SU-DHL-6 (cell line): Measurements from ENCODE around the gene ZNF770.
A peak's percentile ranks its signal among the peaks of the same experiment; 100 is the strongest.

Experiments
- H2AFZ ChIP-seq: fragments of 200-600 bp; sonication (generic); 2 replicates; pipeline ENCODE4 v1.6.1; 2014; ENCODE audit warnings: low read depth, mild to moderate bottlenecking, moderate library complexity, mixed read lengths, antibody characterized with exemption, low read length; ENCODE audit not compliant: severe bottlenecking
- H3F3A ChIP-seq: fragments of 200-600 bp; shearing (Covaris generic); 2 replicates; pipeline ENCODE4 v1.6.0; 2016; ENCODE audit warnings: antibody characterized with exemption, mild to moderate bottlenecking; ENCODE audit not compliant: insufficient read depth
- H3K27ac ChIP-seq: fragments of 200-600 bp; sonication (generic); 2 replicates; pipeline ENCODE4 v1.5.1; 2016; ENCODE audit warnings: low read depth, mild to moderate bottlenecking, low read length, moderate library complexity, mixed read lengths
- H3K27me3 ChIP-seq: fragments of 200-600 bp; sonication (generic), shearing (Covaris generic); 2 replicates; pipeline ENCODE4 v1.6.0; 2014; ENCODE audit warnings: mild to moderate bottlenecking, low read length
- H3K36me3 ChIP-seq: fragments of 200-600 bp; sonication (generic); 2 replicates; pipeline ENCODE4 v1.6.1; 2014; ENCODE audit warnings: mild to moderate bottlenecking, low read length, mixed read lengths
- H3K4me2 ChIP-seq: fragments of 300-600, 200-600 bp; shearing (Covaris generic), sonication (generic); 2 replicates; pipeline ENCODE4 v1.6.0; 2014; ENCODE audit warnings: low read length, low read depth, mild to moderate bottlenecking; ENCODE audit not compliant: poor library complexity, severe bottlenecking
- H3K4me3 ChIP-seq: fragments of 200-600 bp; sonication (generic); 2 replicates; pipeline ENCODE4 v1.5.1; 2014; ENCODE audit warnings: antibody characterized with exemption, low read length, mild to moderate bottlenecking, mixed read lengths; ENCODE audit not compliant: insufficient read depth, poor library complexity, severe bottlenecking
- H3K79me2 ChIP-seq: fragments of 200-600 bp; sonication (generic); 2 replicates; pipeline ENCODE4 v1.6.1; 2014; ENCODE audit warnings: mild to moderate bottlenecking, low read length, moderate library complexity; ENCODE audit not compliant: insufficient read depth
- H3K9ac ChIP-seq: fragments of 200-600 bp; sonication (generic); 2 replicates; pipeline ENCODE4 v1.7.0; 2014; ENCODE audit warnings: mild to moderate bottlenecking, low read length
- H3K9me2 ChIP-seq: fragments of 200-600 bp; sonication (generic); replicated peaks from 2 replicates; pipeline ENCODE4 v1.6.1; 2014; ENCODE audit warnings: low read length; ENCODE audit not compliant: insufficient read depth
- H3K9me3 ChIP-seq: fragments of 200-600 bp; sonication (generic); 2 replicates; pipeline ENCODE4 v1.6.1; 2014; ENCODE audit warnings: low read length, mixed read lengths; ENCODE audit not compliant: insufficient read depth
- H4K20me1 ChIP-seq: fragments of 200-600 bp; sonication (generic); 2 replicates; pipeline ENCODE4 v1.6.1; 2014; ENCODE audit warnings: low read depth, mild to moderate bottlenecking, antibody characterized with exemption, low read length, moderate library complexity, mixed read lengths
- CTCF ChIP-seq: fragments of 200-600 bp; sonication (generic); IDR thresholded peaks from one replicate; pipeline ENCODE4 v1.5.1; 2017; ENCODE audit warnings: antibody characterized with exemption, mild to moderate bottlenecking, low read length, moderate library complexity; ENCODE audit not compliant: insufficient read depth, poor library complexity, severe bottlenecking
- EZH2phosphoT487 ChIP-seq: fragments of 200-600 bp; sonication (generic), shearing (Covaris generic); conservative IDR thresholded peaks from 2 replicates; pipeline ENCODE4 v1.6.1; 2018; ENCODE audit warnings: mild to moderate bottlenecking, antibody characterized with exemption, low read length, moderate library complexity, mixed read lengths

The ZNF770 gene

GRCh38 chr15:34986326-34986725 is 1.8 kb downstream of the ZNF770 start:
- Histone ChIP-seq H3K27ac (no peak overlapping the region; the same call in 1 of the 2 replicates), H3K27me3 (no peaks in the 10 kb centered on the region), H3K4me2 (peak overlapping the region; percentile 96), H3K36me3 (peaks cover 20% of the 10 kb centered on the region), H3F3A (peaks cover 12% of the 10 kb centered on the region; the same call in 1 of the 2 replicates), H3K79me2 (peaks cover 50% of the 10 kb centered on the region), H3K9me3 (no peaks in the 10 kb centered on the region), H2AFZ (no peak overlapping the region), H3K9me2 (no peaks in the 10 kb centered on the region), H3K9ac (peak overlapping the region; percentile 93), H3K4me3 (peak overlapping the region; percentile 86), H4K20me1 (peaks cover 8% of the 10 kb centered on the region)
- TF ChIP-seq EZH2phosphoT487 = no peak
- no peak for TF ChIP-seq CTCF

GRCh38 chr15:34984889-34985630 is 3.0 kb downstream of the ZNF770 start:
- Histone ChIP-seq H3K27me3 (no peaks in the 10 kb centered on the region), H3K36me3 (peaks cover 20% of the 10 kb centered on the region), H3F3A (peaks cover 12% of the 10 kb centered on the region; the same call in 1 of the 2 replicates), H4K20me1 (peaks cover 8% of the 10 kb centered on the region), H3K4me2 (peak overlapping the region; percentile 96), H3K9me3 (no peaks in the 10 kb centered on the region), H3K9ac (no peak overlapping the region), H3K4me3 (no peak overlapping the region), H2AFZ (no peak overlapping the region), H3K9me2 (no peaks in the 10 kb centered on the region), H3K79me2 (peaks cover 50% of the 10 kb centered on the region), H3K27ac (no peak overlapping the region)
- TF ChIP-seq CTCF (no peak), EZH2phosphoT487 (no peak)

- TF ChIP-seq EZH2phosphoT487 (no peak), CTCF (no peak)
- Histone ChIP-seq H2AFZ (no peak overlapping the region), H3K36me3 (0 out of 2 replicates have a peak, but pooled peaks cover under 1% of the 10 kb centered on the region), H3K79me2 (no peaks in the 10 kb centered on the region), H3K9ac (no peak overlapping the region), H3K9me3 (no peaks in the 10 kb centered on the region), H3K9me2 (no peaks in the 10 kb centered on the region), H3K27ac (no peak overlapping the region), H4K20me1 (no peaks in the 10 kb centered on the region), H3K27me3 (no peaks in the 10 kb centered on the region), H3K4me2 (no peak overlapping the region), H3F3A (peaks cover 12% of the 10 kb centered on the region; the same call in 1 of the 2 replicates), H3K4me3 (no peak overlapping the region)
Observed at GRCh38 chr15:34976743-34977142, 11.3 kb downstream of the ZNF770 start.
